GM23338 (cell line): ENCODE results near the gene ENOX1.

Source experiments
- CREB1 ChIP-seq: fragments of 250-450 bp; sonication (Bioruptor Pico); IDR thresholded peaks from 2 replicates; pipeline ENCODE4 v1.5.0; 2020; ENCODE audit warnings: low read depth, mild to moderate bottlenecking, moderate library complexity
- ETS1 ChIP-seq: IDR thresholded peaks from 2 replicates; pipeline ENCODE4 v1.6.1; 2016; ENCODE audit warnings: antibody characterized with exemption
- EZH2 ChIP-seq: fragments of 200-600 bp; sonication (generic); IDR thresholded peaks from one replicate; pipeline ENCODE4 v1.8.0; 2017; ENCODE audit warnings: antibody characterized with exemption, mild to moderate bottlenecking, low read depth; ENCODE audit not compliant: unreplicated experiment
- EZH2phosphoT487 ChIP-seq: fragments of 200-600 bp; sonication (generic); IDR thresholded peaks from one replicate; pipeline ENCODE4 v1.8.1; 2018; ENCODE audit warnings: antibody characterized with exemption; ENCODE audit not compliant: unreplicated experiment
- JUNB ChIP-seq: IDR thresholded peaks from one replicate; pipeline ENCODE4 v1.6.1; 2016; ENCODE audit warnings: antibody characterized with exemption; ENCODE audit not compliant: unreplicated experiment
- NANOG ChIP-seq: IDR thresholded peaks from 2 replicates; pipeline ENCODE4 v1.6.1; 2016; ENCODE audit warnings: antibody characterized with exemption, borderline replicate concordance
- POLR2AphosphoS5 ChIP-seq: IDR thresholded peaks from 2 replicates; pipeline ENCODE4 v1.6.1; 2016; ENCODE audit warnings: antibody characterized with exemption, low read depth
- ZNF114 ChIP-seq: fragments of 250-450 bp; sonication (Bioruptor Pico); IDR thresholded peaks from 2 replicates; pipeline ENCODE4 v1.5.0; 2020; ENCODE audit warnings: mild to moderate bottlenecking, moderate library complexity
- ZNF331 ChIP-seq: fragments of 250-450 bp; sonication (Bioruptor Pico); IDR thresholded peaks from 2 replicates; pipeline ENCODE4 v1.5.0; 2020; ENCODE audit warnings: low read depth, mild to moderate bottlenecking, moderate library complexity
- TF ChIP-seq, protein P1 (sequence below), 2 experiments: fragments of 200-600 bp in 1 of 2; sonication (generic) in 1 of 2; conservative IDR thresholded peaks; 2 replicates each; pipeline versions ENCODE4 v1.5.1 to v1.6.1; 2016 to 2017; ENCODE audit warnings: antibody characterized with exemption in 2 of 2, low read depth in 2 of 2, mild to moderate bottlenecking in 2 of 2, moderate library complexity in 1 of 2
- TF ChIP-seq, protein P2 (sequence below): IDR thresholded peaks from one replicate; pipeline ENCODE4 v1.6.1; 2018; ENCODE audit warnings: antibody characterized with exemption; ENCODE audit not compliant: unreplicated experiment

DNA sequence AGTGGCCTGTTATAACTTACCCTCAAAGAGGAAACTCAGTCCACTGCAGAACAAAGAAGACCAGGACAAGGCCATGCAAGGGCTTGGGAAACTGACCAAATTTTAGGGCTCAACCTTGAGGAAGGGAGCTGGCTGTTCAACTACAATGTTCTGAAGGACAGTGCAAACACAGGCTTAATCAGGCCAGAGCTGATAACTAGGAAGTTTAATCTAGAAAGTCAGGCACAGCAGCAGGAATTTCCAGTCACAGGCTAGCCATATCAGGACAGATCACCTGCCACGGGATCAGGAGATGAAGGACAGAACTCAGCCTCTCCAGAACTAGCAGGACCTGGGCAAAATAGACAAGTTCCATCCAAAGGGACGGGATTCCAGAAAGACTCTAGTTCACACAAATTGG, 89.4 kb downstream of the ENOX1 start:
- TF ChIP-seq EZH2phosphoT487 (no peak), POLR2AphosphoS5 (no peak), CREB1 (CRISPR knock-in tag) (no peak), ETS1 (no peak), EZH2 (no peak), NANOG (no peak), ZNF114 (CRISPR knock-in tag) (no peak), JUNB (no peak), ZNF331 (CRISPR knock-in tag) (no peak)
- TF ChIP-seq, protein P1, sequence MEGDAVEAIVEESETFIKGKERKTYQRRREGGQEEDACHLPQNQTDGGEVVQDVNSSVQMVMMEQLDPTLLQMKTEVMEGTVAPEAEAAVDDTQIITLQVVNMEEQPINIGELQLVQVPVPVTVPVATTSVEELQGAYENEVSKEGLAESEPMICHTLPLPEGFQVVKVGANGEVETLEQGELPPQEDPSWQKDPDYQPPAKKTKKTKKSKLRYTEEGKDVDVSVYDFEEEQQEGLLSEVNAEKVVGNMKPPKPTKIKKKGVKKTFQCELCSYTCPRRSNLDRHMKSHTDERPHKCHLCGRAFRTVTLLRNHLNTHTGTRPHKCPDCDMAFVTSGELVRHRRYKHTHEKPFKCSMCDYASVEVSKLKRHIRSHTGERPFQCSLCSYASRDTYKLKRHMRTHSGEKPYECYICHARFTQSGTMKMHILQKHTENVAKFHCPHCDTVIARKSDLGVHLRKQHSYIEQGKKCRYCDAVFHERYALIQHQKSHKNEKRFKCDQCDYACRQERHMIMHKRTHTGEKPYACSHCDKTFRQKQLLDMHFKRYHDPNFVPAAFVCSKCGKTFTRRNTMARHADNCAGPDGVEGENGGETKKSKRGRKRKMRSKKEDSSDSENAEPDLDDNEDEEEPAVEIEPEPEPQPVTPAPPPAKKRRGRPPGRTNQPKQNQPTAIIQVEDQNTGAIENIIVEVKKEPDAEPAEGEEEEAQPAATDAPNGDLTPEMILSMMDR (conservative IDR thresholded peaks at IDR 0.05; ENCODE audit: low read depth in 2 of 2), result no peak
- TF ChIP-seq, protein P2, sequence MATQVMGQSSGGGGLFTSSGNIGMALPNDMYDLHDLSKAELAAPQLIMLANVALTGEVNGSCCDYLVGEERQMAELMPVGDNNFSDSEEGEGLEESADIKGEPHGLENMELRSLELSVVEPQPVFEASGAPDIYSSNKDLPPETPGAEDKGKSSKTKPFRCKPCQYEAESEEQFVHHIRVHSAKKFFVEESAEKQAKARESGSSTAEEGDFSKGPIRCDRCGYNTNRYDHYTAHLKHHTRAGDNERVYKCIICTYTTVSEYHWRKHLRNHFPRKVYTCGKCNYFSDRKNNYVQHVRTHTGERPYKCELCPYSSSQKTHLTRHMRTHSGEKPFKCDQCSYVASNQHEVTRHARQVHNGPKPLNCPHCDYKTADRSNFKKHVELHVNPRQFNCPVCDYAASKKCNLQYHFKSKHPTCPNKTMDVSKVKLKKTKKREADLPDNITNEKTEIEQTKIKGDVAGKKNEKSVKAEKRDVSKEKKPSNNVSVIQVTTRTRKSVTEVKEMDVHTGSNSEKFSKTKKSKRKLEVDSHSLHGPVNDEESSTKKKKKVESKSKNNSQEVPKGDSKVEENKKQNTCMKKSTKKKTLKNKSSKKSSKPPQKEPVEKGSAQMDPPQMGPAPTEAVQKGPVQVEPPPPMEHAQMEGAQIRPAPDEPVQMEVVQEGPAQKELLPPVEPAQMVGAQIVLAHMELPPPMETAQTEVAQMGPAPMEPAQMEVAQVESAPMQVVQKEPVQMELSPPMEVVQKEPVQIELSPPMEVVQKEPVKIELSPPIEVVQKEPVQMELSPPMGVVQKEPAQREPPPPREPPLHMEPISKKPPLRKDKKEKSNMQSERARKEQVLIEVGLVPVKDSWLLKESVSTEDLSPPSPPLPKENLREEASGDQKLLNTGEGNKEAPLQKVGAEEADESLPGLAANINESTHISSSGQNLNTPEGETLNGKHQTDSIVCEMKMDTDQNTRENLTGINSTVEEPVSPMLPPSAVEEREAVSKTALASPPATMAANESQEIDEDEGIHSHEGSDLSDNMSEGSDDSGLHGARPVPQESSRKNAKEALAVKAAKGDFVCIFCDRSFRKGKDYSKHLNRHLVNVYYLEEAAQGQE, result no peak
